Gastroesophageal sphincter (tissue), 3 donors: ENCODE results near the gene LGALS1.

Source experiments
- EP300 ChIP-seq: sonication (generic); formaldehyde crosslinking; IDR thresholded peaks from one replicate; pipeline ENCODE4 v1.6.1; 2017; ENCODE audit warnings: antibody characterized with exemption, mild to moderate bottlenecking
- POLR2A ChIP-seq, 2 donors: fragments of 450-650 bp; IDR thresholded peaks; one replicate each; pipeline ENCODE4 v1.6.1; 2017; ENCODE audit warnings: antibody characterized with exemption in 2 of 2, mild to moderate bottlenecking in 2 of 2, moderate library complexity in 1 of 2
- POLR2AphosphoS5 ChIP-seq: sonication (generic); formaldehyde crosslinking; IDR thresholded peaks from one replicate; pipeline ENCODE4 v1.6.1; 2017; ENCODE audit warnings: antibody characterized with exemption
- TF ChIP-seq, protein P1 (sequence below), 4 experiments: fragments of 200-600 bp in 2 of 4; fragments of 450-650 bp in 2 of 4; sonication (generic) in 1 of 4; IDR thresholded peaks; one replicate each; pipeline ENCODE4 v1.5.1; 2017 to 2019; ENCODE audit warnings: antibody characterized with exemption in 4 of 4, mild to moderate bottlenecking in 2 of 4, moderate library complexity in 2 of 4

DNA sequence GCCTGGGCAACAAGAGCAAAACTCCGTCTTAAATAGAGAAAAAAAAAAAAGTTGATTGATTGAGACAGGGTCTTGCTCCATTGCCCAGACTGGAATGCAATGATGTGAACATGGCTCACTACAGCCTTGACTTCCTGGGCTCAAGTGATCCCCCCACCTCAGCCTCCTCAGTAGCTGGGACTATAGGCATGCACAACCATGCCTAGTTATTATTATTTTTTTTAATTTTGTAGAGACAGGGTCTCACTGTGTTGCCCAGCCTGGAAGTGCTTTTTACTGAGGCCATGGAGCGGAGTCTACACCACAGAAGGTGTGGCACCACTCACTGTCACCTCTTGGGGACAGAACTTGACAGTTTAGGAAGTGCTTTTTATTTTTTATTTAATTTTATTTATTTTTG is 39.2 kb downstream of the LGALS1 start:
- TF ChIP-seq, protein P1, sequence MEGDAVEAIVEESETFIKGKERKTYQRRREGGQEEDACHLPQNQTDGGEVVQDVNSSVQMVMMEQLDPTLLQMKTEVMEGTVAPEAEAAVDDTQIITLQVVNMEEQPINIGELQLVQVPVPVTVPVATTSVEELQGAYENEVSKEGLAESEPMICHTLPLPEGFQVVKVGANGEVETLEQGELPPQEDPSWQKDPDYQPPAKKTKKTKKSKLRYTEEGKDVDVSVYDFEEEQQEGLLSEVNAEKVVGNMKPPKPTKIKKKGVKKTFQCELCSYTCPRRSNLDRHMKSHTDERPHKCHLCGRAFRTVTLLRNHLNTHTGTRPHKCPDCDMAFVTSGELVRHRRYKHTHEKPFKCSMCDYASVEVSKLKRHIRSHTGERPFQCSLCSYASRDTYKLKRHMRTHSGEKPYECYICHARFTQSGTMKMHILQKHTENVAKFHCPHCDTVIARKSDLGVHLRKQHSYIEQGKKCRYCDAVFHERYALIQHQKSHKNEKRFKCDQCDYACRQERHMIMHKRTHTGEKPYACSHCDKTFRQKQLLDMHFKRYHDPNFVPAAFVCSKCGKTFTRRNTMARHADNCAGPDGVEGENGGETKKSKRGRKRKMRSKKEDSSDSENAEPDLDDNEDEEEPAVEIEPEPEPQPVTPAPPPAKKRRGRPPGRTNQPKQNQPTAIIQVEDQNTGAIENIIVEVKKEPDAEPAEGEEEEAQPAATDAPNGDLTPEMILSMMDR (IDR thresholded peaks at IDR 0.05), result no peak
- TF ChIP-seq POLR2AphosphoS5, result no peak
- no peak for TF ChIP-seq POLR2A (IDR thresholded peaks at IDR 0.05)
- TF ChIP-seq EP300, result no peak
